HepG2 (cell line): ENCODE data around the gene CCDC69.
A peak's percentile ranks its signal among the peaks of the same experiment; 100 is the strongest.

ENCODE experiments used
- JUN ChIP-seq: sonication (generic); formaldehyde crosslinking; IDR thresholded peaks from 2 replicates; pipeline ENCODE4 v1.4.0; 2020; ENCODE audit warnings: mild to moderate bottlenecking, missing genetic modification reagents
- NBN ChIP-seq: fragments of 450-650 bp; conservative IDR thresholded peaks from 2 replicates; pipeline ENCODE4 v1.6.1; 2017
- NFIB ChIP-seq: sonication (generic); formaldehyde crosslinking; IDR thresholded peaks from 2 replicates; pipeline ENCODE4 v1.9.0; 2021; ENCODE audit warnings: missing genetic modification reagents, mild to moderate bottlenecking, borderline replicate concordance
- POLR2A ChIP-seq, 2 experiments: IDR thresholded peaks; 2 replicates each; pipeline ENCODE4 v1.6.1; 2011; ENCODE audit warnings: low read depth in 2 of 2, low read length in 2 of 2, mild to moderate bottlenecking in 1 of 2, moderate library complexity in 1 of 2; ENCODE audit not compliant: insufficient read depth in 1 of 2
- RAD21 ChIP-seq: fragments of 450-650 bp; formaldehyde crosslinking; IDR thresholded peaks from 2 replicates; pipeline ENCODE4 v1.5.0; 2020; ENCODE audit warnings: mild to moderate bottlenecking
- SIN3A ChIP-seq: IDR thresholded peaks from 2 replicates; pipeline ENCODE4 v1.6.1; 2011; ENCODE audit warnings: low read depth, mild to moderate bottlenecking, control low read depth, low read length, borderline replicate concordance
- TSC22D2 ChIP-seq: sonication (generic); formaldehyde crosslinking; IDR thresholded peaks from 2 replicates; pipeline ENCODE4 v1.5.1; 2020; ENCODE audit warnings: missing genetic modification reagents, mild to moderate bottlenecking, borderline replicate concordance
- ZNF501 ChIP-seq: sonication (generic); formaldehyde crosslinking; IDR thresholded peaks from 2 replicates; pipeline ENCODE4 v1.5.1; 2020; ENCODE audit warnings: mild to moderate bottlenecking, moderate library complexity, missing genetic modification reagents
- ZSCAN12 ChIP-seq: sonication (generic); formaldehyde crosslinking; IDR thresholded peaks from 2 replicates; pipeline ENCODE4 v1.9.0; 2021; ENCODE audit warnings: mild to moderate bottlenecking, missing genetic modification reagents
- TF ChIP-seq, protein P1 (sequence below), 2 experiments: fragments of 450-650 bp in 1 of 2; sonication (generic) in 1 of 2; formaldehyde crosslinking in 1 of 2; IDR thresholded peaks; 2 replicates each; pipeline versions ENCODE4 v1.6.1 to v1.8.0; 2016 to 2022; ENCODE audit warnings: antibody characterized with exemption in 1 of 2, mild to moderate bottlenecking in 1 of 2, missing genetic modification reagents in 1 of 2
- TF ChIP-seq, protein P2 (sequence below): sonication (generic); formaldehyde crosslinking; IDR thresholded peaks from 2 replicates; pipeline ENCODE4 v1.9.0; 2021; ENCODE audit warnings: missing genetic modification reagents, borderline replicate concordance
- TF ChIP-seq, protein P3 (sequence below): sonication (generic); formaldehyde crosslinking; IDR thresholded peaks from 2 replicates; pipeline ENCODE4 v1.9.0; 2021; ENCODE audit warnings: mild to moderate bottlenecking, missing genetic modification reagents

DNA sequence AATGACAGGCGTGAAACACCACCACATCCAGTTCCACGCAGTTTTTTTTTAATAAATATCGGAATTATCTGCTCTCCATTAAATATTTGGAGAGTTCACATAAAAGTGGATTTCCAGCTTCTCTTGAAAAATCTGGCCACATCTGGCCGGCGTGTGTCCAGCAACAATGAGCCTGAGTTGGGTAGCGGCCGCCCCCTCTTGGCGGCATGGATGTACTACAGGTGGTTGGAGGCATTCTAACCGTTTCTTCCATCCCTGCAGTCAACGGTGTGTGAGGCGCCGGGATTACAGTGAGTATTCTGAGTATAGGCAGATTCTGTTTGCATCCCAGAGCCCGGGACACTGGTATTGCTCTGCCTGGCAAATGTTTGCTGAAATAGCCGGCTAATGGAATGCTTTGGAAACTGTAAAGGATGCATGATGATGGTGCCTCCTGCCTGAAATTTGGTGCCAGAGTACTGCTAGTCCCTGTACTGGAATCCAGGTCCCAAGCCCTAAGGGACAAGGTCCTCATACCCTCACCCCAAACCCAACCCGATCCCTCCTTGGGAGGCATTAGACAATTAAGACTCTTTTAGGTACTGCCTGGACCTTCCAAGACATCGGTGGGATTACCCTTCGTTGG, 15.5 kb upstream of the CCDC69 start:
- TF ChIP-seq ZNF501 (CRISPR knock-in tag) (peak; percentile 39; the same call in 1 of the 2 replicates), NFIB (CRISPR knock-in tag) (no peak), POLR2A (IDR thresholded peaks at IDR 0.05; ENCODE audit: insufficient read depth in 1 of 2, low read depth in 2 of 2, low read length in 2 of 2) (no peak), NBN (no peak), TSC22D2 (CRISPR knock-in tag) (no peak), JUN (CRISPR knock-in tag) (no peak), RAD21 (peak; percentile 81), ZSCAN12 (no peak), SIN3A (no peak)
- TF ChIP-seq, protein P1, sequence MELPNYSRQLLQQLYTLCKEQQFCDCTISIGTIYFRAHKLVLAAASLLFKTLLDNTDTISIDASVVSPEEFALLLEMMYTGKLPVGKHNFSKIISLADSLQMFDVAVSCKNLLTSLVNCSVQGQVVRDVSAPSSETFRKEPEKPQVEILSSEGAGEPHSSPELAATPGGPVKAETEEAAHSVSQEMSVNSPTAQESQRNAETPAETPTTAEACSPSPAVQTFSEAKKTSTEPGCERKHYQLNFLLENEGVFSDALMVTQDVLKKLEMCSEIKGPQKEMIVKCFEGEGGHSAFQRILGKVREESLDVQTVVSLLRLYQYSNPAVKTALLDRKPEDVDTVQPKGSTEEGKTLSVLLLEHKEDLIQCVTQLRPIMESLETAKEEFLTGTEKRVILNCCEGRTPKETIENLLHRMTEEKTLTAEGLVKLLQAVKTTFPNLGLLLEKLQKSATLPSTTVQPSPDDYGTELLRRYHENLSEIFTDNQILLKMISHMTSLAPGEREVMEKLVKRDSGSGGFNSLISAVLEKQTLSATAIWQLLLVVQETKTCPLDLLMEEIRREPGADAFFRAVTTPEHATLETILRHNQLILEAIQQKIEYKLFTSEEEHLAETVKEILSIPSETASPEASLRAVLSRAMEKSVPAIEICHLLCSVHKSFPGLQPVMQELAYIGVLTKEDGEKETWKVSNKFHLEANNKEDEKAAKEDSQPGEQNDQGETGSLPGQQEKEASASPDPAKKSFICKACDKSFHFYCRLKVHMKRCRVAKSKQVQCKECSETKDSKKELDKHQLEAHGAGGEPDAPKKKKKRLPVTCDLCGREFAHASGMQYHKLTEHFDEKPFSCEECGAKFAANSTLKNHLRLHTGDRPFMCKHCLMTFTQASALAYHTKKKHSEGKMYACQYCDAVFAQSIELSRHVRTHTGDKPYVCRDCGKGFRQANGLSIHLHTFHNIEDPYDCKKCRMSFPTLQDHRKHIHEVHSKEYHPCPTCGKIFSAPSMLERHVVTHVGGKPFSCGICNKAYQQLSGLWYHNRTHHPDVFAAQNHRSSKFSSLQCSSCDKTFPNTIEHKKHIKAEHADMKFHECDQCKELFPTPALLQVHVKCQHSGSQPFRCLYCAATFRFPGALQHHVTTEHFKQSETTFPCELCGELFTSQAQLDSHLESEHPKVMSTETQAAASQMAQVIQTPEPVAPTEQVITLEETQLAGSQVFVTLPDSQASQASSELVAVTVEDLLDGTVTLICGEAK (IDR thresholded peaks at IDR 0.05): no peak
- TF ChIP-seq, protein P1 (CRISPR knock-in tag; IDR thresholded peaks at IDR 0.05): no peak
- TF ChIP-seq, protein P2, sequence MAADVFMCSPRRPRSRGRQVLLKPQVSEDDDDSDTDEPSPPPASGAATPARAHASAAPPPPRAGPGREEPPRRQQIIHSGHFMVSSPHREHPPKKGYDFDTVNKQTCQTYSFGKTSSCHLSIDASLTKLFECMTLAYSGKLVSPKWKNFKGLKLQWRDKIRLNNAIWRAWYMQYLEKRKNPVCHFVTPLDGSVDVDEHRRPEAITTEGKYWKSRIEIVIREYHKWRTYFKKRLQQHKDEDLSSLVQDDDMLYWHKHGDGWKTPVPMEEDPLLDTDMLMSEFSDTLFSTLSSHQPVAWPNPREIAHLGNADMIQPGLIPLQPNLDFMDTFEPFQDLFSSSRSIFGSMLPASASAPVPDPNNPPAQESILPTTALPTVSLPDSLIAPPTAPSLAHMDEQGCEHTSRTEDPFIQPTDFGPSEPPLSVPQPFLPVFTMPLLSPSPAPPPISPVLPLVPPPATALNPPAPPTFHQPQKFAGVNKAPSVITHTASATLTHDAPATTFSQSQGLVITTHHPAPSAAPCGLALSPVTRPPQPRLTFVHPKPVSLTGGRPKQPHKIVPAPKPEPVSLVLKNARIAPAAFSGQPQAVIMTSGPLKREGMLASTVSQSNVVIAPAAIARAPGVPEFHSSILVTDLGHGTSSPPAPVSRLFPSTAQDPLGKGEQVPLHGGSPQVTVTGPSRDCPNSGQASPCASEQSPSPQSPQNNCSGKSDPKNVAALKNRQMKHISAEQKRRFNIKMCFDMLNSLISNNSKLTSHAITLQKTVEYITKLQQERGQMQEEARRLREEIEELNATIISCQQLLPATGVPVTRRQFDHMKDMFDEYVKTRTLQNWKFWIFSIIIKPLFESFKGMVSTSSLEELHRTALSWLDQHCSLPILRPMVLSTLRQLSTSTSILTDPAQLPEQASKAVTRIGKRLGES: no peak
- TF ChIP-seq, protein P3, sequence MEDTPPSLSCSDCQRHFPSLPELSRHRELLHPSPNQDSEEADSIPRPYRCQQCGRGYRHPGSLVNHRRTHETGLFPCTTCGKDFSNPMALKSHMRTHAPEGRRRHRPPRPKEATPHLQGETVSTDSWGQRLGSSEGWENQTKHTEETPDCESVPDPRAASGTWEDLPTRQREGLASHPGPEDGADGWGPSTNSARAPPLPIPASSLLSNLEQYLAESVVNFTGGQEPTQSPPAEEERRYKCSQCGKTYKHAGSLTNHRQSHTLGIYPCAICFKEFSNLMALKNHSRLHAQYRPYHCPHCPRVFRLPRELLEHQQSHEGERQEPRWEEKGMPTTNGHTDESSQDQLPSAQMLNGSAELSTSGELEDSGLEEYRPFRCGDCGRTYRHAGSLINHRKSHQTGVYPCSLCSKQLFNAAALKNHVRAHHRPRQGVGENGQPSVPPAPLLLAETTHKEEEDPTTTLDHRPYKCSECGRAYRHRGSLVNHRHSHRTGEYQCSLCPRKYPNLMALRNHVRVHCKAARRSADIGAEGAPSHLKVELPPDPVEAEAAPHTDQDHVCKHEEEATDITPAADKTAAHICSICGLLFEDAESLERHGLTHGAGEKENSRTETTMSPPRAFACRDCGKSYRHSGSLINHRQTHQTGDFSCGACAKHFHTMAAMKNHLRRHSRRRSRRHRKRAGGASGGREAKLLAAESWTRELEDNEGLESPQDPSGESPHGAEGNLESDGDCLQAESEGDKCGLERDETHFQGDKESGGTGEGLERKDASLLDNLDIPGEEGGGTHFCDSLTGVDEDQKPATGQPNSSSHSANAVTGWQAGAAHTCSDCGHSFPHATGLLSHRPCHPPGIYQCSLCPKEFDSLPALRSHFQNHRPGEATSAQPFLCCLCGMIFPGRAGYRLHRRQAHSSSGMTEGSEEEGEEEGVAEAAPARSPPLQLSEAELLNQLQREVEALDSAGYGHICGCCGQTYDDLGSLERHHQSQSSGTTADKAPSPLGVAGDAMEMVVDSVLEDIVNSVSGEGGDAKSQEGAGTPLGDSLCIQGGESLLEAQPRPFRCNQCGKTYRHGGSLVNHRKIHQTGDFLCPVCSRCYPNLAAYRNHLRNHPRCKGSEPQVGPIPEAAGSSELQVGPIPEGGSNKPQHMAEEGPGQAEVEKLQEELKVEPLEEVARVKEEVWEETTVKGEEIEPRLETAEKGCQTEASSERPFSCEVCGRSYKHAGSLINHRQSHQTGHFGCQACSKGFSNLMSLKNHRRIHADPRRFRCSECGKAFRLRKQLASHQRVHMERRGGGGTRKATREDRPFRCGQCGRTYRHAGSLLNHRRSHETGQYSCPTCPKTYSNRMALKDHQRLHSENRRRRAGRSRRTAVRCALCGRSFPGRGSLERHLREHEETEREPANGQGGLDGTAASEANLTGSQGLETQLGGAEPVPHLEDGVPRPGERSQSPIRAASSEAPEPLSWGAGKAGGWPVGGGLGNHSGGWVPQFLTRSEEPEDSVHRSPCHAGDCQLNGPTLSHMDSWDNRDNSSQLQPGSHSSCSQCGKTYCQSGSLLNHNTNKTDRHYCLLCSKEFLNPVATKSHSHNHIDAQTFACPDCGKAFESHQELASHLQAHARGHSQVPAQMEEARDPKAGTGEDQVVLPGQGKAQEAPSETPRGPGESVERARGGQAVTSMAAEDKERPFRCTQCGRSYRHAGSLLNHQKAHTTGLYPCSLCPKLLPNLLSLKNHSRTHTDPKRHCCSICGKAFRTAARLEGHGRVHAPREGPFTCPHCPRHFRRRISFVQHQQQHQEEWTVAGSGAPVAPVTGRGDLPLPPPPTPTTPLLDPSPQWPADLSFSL (CRISPR knock-in tag): no peak
